Measurements from ENCODE around the gene UVSSA.
A peak's percentile ranks its signal among the peaks of the same experiment; 100 is the strongest.

Gene UVSSA, protein sequence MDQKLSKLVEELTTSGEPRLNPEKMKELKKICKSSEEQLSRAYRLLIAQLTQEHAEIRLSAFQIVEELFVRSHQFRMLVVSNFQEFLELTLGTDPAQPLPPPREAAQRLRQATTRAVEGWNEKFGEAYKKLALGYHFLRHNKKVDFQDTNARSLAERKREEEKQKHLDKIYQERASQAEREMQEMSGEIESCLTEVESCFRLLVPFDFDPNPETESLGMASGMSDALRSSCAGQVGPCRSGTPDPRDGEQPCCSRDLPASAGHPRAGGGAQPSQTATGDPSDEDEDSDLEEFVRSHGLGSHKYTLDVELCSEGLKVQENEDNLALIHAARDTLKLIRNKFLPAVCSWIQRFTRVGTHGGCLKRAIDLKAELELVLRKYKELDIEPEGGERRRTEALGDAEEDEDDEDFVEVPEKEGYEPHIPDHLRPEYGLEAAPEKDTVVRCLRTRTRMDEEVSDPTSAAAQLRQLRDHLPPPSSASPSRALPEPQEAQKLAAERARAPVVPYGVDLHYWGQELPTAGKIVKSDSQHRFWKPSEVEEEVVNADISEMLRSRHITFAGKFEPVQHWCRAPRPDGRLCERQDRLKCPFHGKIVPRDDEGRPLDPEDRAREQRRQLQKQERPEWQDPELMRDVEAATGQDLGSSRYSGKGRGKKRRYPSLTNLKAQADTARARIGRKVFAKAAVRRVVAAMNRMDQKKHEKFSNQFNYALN

DNA sequence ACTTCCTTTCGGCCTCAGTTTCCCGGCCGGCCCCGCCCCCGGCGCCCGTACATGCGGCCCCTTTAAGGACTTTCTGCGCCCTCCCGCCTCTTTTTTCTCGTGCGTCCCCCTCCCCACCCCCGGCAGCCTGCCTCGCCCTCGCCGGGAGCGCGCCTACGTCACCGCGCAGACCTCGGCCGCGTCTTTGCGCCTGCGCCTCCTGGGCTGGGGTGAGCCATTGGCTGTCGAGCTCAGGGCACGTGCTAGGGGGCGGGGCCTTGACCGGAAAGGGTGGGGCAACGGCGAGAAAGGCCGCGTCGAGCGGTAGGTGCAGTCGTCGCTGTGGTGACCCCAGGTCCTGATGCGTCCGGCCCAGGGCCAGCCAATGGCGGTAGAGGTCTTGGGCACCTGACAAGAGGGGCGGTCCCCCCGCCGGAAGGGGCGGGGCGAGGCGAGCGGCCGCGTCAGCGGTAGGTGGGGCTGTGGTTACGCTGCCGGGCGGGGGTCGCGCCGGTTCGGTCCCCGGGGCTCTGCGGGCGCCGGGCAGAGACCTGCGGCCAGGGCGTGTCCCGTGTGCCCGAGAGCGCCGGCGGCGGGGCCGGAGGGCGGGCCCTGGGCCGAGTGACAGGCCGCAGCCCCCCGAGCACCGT lies at the start of gene UVSSA:
Gene UVSSA (plus strand): TSS at position 428 of the 629 bp plus-strand sequence. CDS start 884 bp downstream, outside the sequence.
- DNase-seq (ENCODE audit: low spot score), result peak; percentile 100

DNA sequence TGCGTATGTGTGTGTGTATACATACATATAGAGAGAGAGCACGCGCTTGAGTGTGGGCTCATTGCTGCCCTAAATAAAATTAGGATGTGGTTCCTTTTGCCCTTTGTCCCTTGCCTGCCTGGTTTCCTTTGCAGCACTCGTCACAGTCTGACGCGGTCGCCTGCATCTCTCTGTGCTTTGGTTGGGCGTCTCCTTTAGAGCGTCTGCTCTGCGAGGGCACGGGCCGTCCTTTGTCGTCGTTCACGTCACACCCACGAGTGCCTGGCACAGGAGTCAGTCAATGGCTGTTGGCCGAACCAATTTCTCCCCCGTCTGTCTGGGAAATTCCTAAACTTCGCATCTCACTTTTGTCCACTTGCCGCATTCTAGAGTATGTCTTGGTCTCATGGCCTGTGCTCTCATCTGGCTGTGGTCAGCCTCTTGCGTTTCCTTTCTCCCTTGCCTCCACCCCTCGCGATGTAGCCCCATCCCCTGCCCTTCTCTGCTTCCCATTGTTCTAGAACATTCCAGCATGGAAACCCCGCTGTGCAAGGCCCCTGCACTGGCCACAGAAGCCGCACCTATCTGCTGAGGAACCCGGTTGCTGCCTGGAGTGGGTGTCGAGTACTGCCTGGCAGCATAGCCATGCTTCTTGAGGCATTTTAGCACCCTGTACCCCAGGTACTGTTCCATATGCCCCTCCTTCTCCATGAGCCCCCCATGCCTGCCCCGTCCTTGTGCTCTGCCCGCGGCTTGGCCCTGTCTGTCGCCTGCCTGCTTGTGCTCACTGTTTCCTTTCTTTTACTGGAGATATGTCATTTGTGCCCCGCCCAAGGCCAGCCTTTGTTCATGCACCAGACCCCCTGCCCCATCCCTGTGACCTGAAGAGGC lies 49.3 kb upstream of the UVSSA start:
- no peak for DNase-seq (ENCODE audit: low spot score)

DNA sequence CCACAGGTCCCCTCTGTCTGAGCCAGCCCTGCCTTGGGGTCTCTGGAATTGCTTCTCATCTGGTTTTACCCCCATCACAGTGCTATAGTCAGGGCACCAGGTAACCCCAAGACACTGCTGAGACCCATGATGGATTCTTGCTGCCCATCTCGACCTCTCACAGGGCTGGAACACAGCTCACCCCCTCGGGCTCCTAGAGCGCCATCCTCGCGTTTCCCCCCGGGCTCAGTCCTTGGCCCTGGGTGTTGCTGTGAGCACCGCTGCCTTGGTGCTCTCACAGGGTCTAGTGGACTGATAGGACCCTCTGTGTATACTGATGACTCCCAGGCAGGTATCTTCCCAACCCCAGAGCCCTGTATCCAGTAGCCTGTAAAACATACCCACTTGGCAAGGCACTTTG lies 48.5 kb upstream of the UVSSA start:
- no peak for DNase-seq (ENCODE audit: low spot score)

DNA sequence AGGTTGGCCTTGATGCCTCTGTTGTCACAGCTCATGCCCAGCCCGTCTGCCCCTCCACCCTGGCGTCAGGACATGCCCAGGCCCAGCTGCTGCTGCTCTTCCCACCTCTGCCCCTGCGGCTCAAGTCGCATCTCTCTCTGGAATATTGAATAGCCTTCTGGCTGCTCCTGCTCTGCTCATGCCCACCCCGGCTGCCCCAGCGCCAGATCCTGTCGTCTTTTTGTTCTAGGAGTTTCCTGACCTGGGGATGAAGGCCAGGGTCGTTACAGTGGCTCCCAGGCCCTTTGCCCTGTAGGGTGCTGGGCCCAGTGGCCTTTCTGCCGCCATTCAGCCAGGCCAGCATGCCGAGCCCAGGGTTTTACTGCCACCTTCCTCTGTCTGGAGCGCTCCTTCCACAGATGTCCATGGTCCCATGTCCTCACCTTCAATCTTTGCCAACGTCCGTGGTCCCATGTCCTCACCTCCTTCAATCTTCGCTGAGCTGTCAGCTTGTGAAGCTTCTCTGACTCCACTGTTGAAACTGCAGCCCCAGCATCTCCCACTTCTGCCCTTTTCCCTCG lies 47.6 kb upstream of the UVSSA start:
- DNase-seq (ENCODE audit: low spot score), result no peak

DNA sequence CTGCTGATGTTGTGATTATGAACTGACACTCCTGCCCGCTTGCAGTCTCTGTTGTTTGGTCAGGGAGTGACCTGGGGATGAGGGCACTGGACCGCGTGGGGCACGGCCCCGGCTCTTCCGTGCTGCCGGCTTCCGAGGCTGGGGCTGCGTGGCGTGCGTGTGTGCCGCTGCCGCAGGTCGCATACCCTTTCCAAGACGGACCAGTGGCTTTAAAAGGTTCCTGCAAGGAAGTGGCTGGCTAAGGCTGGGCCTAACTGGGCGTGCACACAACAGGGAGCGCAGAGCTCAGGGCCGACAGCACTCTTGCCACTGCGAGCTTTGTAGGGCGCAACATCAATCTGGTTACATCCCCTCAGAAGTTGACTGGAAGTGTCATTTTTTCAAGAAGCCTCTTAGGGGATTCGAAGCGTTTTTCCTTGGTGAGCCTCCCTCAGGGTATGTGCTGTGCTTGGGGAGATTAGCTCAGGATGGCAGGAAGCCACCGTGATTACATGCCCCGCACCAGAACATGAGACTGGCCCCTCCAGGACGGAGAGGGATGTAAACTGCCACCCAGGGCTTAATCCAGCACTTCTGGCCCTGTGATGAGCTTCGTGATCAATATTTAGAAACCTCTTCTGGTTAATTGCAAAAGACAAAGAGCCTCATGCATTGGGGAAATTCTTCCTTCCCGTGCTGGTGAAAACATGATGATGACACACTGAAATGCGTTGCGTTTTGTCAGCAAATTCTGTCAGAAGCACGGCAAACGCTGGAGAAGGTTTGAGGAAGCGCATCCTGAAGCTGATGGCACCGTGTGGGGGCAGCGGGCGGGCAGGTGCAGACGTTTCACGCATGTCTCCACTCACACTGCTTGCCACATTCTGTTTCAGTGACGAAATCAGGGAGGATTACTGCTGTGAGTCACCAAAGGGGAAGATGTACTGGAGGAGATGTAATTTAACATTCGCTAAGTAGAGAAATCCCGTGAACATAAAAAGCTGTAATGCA lies 46.2 kb upstream of the UVSSA start:
- no peak for DNase-seq (ENCODE audit: low spot score)

DNA sequence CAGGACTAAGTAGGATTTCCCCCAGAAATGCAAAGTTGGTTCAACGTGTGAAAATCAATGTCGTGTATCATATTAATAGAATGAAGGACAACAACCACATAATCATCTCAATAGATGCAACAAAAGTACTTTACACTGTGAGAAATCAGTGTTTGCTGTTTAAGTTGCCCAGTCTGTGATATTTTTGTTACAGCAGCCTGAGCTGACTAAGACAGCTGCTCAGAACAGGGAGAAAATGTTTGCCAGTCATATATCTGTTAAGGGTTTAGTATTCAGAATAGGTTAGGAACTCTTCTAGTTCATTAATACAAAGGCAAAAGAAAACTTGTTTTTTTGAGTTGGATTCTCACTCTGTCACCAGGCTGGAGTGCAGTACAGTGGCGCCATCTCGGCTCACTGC lies 44.8 kb upstream of the UVSSA start:
- no peak for DNase-seq (ENCODE audit: low spot score)

DNA sequence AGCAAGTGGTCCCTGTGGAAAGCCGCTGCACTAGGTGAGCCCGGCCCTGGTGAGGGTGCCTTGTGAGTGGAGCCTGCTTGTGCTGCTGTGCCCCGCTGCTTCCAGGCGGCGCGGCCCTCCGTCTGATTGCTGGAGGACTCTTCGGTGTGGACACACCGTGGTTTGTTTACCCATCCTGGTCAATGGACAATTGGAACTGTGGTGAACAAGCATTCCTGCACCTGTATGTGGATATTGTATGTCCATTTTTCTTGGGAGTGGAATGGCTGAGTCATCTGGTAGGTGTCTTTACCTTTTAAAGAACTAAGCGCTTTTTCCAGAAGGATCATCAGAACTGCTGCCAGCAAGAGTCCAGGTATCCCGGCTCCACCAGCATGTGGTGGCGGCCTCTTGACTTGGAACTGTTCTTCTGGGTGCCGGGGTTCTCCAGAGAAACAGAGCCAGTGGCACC lies 41.7 kb upstream of the UVSSA start:
- DNase-seq (ENCODE audit: low spot score), result no peak

DNA sequence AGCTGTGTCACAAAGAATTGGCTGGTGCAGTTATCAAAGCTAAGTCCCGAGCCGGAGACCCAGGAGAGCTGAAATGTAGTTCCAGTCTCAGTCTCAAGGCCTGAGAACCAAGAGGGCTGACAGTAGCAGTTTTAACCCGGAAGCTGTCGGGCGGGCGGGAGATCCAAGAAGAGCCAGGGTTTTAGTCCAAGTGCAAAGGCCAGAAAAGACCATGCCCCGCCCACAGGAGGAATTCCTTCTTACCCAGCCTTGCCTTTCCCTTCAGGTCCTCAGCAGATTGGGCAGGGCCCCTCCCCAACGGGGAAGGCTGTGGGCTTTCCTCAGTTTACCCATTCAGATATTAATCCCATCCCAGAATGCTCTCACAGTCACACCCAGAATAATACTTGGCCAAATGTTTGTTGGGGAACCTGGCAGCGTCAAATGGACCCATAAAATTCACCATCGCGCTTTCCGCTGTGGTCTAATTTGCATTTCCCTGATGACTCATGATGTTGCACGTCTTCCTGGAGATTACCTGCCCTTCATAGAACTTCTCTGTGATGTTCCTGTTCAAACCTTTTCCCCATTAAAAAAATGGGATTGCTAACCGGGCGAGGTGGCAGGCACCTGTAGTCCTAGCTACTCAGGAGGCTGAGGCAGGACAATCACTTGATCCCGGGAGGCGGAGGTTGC lies 41.1 kb upstream of the UVSSA start:
- DNase-seq (ENCODE audit: low spot score), result no peak

DNA sequence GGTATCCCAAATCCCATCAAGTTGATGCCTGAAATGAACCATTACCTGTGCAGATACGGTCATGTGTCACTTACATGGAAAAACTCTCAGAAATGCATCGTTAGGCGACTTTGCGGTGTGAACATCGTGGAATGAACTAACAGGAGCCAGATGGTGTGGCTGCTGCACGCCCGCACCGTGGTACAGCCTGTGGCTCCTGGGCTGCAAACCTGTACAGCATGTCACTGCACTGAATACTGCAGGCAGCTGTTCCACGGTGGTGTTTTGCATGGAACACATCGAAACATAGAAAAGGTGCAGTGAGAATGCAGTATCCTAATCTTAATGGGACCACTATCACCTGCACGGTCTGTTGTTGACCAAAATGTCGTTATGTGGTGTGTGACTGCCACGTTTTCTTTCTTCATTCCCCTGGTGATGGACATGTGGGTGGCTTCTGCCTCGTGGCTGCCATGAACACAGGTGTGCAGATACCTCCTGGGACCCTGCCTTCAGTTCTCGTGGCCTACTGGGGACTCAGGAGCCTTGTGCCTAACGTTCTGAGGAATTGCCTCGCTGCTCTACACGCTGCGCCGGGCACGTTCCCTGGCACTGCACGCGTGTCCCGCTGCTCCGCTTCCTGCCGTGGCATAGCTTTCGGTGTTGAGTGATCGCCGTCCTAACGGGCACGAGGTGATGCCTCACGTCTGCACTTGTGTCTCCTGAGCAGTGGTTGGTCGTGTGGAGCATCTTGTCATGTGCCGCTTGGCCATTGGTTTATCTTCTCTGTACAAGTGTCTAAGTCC lies 38.9 kb upstream of the UVSSA start:
- DNase-seq (ENCODE audit: low spot score), result no peak

DNA sequence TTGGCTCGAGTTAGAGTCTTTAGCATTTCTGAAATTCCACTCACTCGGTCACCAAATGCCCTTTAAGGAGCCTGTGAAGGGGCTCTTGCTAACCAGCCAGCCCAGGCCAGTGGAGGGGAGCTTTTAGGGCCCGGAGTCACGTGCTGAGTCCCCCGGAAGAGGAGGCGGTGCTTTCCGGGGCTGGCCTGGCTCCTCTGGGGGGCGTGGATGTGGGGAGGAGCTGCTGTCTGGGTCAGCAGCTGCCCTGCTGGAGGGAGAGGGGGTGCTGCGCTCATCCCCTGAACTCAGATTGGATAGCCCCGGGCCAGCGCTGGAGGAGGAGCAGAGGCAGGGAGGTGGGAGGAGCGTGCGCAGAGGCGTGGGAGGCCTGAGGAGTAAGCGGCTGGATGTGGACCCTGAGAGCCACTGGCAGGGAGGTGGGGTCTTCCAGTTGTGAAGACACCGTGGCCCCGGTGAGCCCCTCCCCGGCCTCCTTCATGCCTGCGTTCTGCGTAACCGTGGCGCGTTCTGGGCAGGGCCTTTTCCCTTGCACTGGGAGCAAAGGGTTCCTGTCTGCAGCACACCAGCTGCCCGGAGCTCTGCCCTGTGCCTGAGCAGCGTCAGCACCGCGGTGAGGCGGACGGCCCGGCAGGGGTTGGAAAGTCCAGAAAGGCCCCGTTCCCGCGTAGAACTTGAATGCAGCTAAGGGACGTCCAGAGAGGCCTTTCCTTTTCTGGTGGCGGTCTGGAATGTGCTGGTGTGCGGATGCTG lies 37.6 kb upstream of the UVSSA start:
- no peak for DNase-seq (ENCODE audit: low spot score)

DNA sequence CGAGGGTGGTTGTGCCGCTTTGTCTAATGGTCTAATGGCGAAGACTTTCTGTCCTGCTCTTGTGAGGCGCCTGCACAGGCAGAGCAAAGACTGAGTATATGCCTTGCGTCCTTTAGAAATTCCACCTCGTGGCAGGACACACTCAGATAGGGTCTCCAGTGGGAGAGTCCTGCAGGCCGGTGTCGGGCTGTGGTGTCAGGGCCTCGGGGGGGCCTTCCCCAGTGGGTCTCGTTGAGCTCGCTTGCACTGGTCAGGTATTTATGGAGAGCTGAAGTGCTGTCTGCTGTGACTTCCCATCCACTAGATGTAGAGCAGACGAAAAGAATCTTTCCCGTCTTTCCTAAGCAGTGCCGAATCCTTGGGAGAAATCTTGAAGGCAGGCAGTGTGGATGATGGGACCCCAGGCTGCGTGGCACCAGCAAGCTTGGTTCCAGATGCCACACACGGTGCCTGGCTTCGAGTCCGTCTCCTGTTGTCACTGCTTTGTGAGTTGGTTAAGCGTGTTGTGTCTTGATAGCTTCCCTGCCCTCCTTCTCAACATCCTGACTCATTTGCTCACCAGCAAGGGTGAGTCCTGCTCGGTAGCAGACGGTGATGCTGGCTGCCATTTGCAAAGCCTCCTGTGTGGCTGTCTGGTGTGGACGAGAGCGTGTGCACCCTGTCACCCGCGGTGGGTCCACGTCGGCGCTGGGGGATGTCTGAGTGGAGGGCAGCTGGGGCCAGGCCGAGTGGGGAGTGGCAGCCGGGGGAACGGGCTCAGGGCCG lies 36.8 kb upstream of the UVSSA start:
- DNase-seq (ENCODE audit: low spot score), result no peak

DNA sequence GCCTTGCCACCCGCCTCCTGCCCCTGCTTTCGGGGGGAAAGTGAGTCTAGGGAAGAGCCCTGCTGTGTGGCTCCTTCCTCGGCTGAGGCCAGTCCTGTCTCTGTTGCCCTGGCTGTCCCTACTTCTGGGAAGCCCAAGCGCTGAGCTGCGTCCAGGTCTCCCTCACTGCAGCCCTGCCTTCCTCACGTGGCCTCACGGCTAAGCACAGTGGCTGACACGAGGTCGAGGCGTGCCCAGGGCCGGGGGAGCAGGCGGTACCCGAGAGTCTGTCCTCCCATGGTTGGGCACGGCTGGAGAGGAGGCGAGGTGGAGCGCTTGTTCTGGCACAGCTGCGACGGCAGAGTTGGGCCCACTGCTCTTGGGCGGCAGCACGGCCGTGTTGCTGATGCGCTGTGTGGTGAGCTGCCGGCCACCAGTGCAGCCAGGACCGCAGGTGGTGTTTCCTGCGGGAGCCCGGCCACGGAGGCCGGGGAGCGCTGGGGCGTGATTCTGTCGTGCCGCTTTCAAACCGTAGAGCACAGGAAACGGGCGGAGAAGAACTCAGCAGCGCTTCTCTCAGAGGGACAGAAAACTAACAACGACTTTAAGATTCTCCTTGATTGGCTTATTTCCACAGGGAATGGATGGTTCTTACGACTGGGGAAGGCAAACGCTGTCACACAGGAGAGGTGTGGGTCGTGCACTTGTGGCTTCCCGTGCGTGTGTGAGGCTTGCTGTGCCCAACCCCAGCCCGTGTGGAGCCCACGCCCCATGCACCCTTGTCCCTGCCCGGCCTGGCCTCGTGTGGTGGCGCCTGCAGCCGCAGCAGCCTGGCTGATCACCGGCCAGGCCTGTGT lies 36.0 kb upstream of the UVSSA start:
- DNase-seq (ENCODE audit: low spot score), result no peak

DNA sequence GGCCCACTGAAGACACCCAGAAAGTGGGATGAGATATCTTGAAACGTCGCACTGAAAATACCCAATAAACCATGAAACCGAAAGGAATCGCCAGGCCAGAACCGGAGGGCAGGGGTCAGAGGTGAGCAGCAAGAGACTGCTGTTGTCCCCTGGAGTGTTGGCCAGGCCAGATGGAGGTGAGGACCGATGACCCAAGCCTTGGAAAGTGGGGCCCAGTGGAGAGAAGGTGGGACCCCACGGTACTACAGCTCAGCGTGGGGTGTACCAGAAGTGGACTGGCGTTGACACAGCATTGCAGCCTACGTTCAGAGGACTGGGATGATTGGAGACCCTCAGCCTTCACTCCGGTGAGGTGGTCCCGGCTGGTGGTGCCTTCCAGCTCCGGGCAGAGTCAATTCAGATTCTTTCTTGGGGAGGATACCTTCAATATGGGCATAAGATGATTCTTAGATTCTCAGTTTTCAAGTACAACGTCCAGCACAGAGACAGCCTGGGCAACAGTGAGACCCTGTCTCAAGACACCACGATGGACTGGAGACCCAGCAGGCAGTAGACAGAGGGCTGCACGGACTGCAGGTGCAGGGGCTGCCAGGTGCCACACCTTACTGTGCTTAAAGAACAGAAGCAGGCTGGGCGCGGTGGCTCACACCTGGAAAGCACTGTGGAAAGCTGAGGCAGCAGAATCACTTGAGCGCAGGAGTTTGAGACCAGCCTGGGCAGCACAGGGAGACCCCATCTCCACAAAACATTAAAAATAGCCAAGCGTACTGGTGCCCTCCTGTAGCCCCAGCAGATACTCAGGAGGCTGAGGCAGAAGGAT lies 34.0 kb upstream of the UVSSA start:
- no peak for DNase-seq (ENCODE audit: low spot score)

DNA sequence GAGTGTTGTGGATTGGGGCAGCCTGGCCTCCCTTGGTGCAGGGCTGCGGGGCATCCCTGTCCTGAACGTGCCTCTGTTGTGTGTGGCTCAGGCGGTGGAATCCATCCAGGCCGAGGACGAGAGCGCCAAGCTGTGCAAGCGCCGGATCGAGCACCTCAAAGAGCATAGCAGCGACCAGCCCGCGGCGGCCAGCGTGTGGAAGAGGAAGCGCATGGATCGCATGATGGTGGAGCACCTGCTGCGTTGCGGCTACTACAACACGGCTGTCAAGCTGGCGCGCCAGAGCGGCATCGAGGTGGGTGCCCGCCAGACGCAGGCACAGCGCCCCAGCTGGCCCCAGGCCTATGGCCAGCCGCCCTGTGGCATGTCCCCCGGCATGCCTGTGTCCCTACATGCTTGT lies 31.7 kb upstream of the UVSSA start:
- DNase-seq (ENCODE audit: low spot score), result no peak

DNA sequence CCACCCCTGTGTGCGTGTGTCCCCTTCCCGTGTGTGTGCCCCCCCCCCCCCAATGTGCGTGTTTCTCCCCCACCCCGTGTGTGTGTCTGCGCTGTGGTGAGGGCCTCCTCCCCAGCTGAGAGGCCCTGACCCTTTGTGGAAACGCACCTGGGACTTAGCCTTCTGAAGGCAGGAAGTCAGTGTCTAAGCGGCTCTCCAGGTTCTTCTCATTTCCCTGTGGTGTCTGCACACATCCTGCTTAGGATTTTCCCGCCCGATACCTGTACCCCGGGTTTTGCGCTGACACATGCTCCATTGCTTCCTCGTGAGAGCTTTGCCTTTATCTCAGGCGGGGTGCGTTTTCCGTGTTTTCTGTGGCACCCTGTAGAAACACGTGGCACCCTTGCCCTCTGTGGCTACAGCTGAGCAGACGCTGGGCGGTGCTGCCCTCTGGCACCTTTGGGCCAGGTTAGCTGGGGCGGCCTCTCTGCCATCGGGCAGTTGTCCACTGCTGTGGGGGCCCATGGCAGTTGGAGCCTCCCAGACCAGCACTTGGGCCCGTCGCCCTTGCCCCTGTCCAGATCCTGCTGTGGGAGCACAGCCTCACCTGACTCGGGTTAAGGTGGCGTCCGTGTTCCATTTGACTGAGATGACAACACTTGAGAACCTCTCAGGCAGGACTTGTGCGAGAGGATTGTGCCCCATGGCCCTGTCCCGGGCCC lies 31.0 kb upstream of the UVSSA start:
- DNase-seq (ENCODE audit: low spot score), result no peak
